ENCODE results near the gene ZBTB38. TPM values are rescaled to one million over a fixed set of nuclear protein-coding genes. Genes with fewer than 3 reads are reported as not detected.

ZBTB38 gene
- total RNA-seq, 4 donors from 2014 or later, result 183 to 225 (median 203) TPM

DNA sequence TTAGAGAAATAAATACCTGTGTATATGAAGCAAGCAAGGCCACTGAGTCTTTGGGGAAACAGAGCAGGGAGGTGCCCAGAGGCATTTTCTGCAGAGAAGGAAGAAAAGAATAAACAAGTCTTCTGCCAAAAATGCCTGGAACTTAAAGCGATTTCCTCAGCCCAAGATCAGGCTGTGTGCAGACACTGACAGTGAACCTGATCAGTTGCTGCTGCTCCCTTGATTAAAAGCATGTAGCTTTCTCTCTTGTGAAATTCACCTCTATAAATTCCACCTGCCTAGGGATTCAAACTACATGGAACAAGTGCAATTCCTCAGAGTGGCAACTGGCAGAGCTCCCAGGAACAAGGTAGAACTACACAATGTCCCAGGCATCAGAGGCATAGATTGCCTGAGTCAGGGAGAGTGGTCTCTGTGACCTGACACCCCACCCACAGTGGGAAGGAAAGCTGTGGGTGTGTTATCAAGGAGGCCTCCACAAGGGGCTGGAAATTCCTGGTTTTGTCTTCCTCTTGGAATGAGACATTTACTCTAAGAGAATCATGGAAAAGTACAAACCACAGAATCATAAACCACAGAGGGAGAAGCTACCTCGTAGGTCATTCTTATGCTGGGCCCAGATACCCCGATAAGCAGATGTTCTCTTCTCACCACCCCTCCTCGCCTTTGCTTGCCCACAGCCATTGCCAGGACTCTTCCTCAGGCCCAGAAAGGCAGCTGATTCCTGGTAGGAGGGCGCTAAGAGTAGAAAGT, 1.8 kb upstream of the ZBTB38 start:
- no peak overlapping the region for H3K4me3 ChIP-seq
- TF ChIP-seq CTCF (IDR thresholded peaks at IDR 0.05), result peak in 3 of 4 experiments; percentile 7 to 12 (median 10)
- TF ChIP-seq EP300 (IDR thresholded peaks at IDR 0.05), result no peak
- no peak for TF ChIP-seq POLR2A (IDR thresholded peaks at IDR 0.05)
- TF ChIP-seq POLR2AphosphoS5 (IDR thresholded peaks at IDR 0.05), result no peak
- 66 to 80% methylated on average over 1 to 5 of the region's 5 CpGs for WGBS, 2 donors (ENCODE audit: low coverage in 1 of 2)
- no peaks in the 10 kb centered on the region for H3K27me3 ChIP-seq
- H3K27ac ChIP-seq, result peak overlapping the region; percentile 73 to 87 (median 86)
- no peaks in the 10 kb centered on the region for H3K9me3 ChIP-seq
- ATAC-seq, result peak; percentile 8
- no peaks in the 10 kb centered on the region for H3K36me3 ChIP-seq
- H3K4me1 ChIP-seq, result peaks cover 15 to 54% (median 16%) of the 10 kb centered on the region in 3 donors

GRCh38 chr3:141367038-141367730, 1.1 kb upstream of the ZBTB38 start:
- Histone ChIP-seq H3K9me3 (no peaks in the 10 kb centered on the region), H3K27ac (peak overlapping the region; percentile 73 to 87 (median 86)), H3K4me3 (no peak overlapping the region), H3K27me3 (no peaks in the 10 kb centered on the region), H3K36me3 (no peaks in the 10 kb centered on the region), H3K4me1 (peaks cover 15 to 52% (median 15%) of the 10 kb centered on the region in 3 donors)
- no peak for ATAC-seq
- 79 to 94% methylated on average over 6 to 12 of the region's 12 CpGs for WGBS, 2 donors (ENCODE audit: low coverage in 1 of 2)
- no peak for TF ChIP-seq POLR2A (IDR thresholded peaks at IDR 0.05)
- no peak for TF ChIP-seq CTCF (IDR thresholded peaks at IDR 0.05)

GRCh38 chr3:141368925-141369794, 856 bp downstream of the ZBTB38 start:
- no peaks in the 10 kb centered on the region for H3K27me3 ChIP-seq
- no peak for ATAC-seq
- no peaks in the 10 kb centered on the region for H3K9me3 ChIP-seq
- no peaks in the 10 kb centered on the region for H3K36me3 ChIP-seq
- H3K27ac ChIP-seq, result peak overlapping the region; percentile 73 to 87 (median 86)
- peak overlapping the region; percentile 6 to 37 for H3K4me3 ChIP-seq
- peaks cover 15 to 52% (median 15%) of the 10 kb centered on the region in 3 donors for H3K4me1 ChIP-seq
- TF ChIP-seq POLR2A (IDR thresholded peaks at IDR 0.05) (no peak), POLR2AphosphoS5 (IDR thresholded peaks at IDR 0.05) (no peak)
- 72 to 73% methylated on average over 14 of the region's 15 CpGs for WGBS, 2 donors (ENCODE audit: low coverage in 1 of 2)

- H3K4me3 ChIP-seq, result no peak overlapping the region
- TF ChIP-seq CTCF (IDR thresholded peaks at IDR 0.05), result peak in 3 of 4 experiments; percentile 45 to 62 (median 46)
- no peak for TF ChIP-seq POLR2AphosphoS5 (IDR thresholded peaks at IDR 0.05)
- no peak for TF ChIP-seq POLR2A (IDR thresholded peaks at IDR 0.05)
- no peak for TF ChIP-seq EP300 (IDR thresholded peaks at IDR 0.05)
- no peaks in the 10 kb centered on the region for H3K36me3 ChIP-seq
- whole genome bisulfite sequencing, 2 donors (ENCODE audit: low coverage in 1 of 2), result 43 to 71% methylated on average over 1 to 2 of the region's 2 CpGs
- H3K9me3 ChIP-seq, result no peaks in the 10 kb centered on the region
- ATAC-seq, result peak; percentile 79
- no peaks in the 10 kb centered on the region for H3K27me3 ChIP-seq
- H3K4me1 ChIP-seq, result peaks cover 15 to 52% (median 15%) of the 10 kb centered on the region in 3 donors
- peak overlapping the region; percentile 61 to 87 (median 80) for H3K27ac ChIP-seq
Measured at GRCh38 chr3:141370065-141370533, 1.8 kb downstream of the ZBTB38 start.

GRCh38 chr3:141371882-141372281, 3.6 kb downstream of the ZBTB38 start:
- Histone ChIP-seq H3K4me3 (no peak overlapping the region), H3K9me3 (no peaks in the 10 kb centered on the region), H3K27ac (no peak overlapping the region), H3K27me3 (no peaks in the 10 kb centered on the region), H3K4me1 (peaks cover 4 to 39% (median 5%) of the 10 kb centered on the region in 3 donors), H3K36me3 (no peaks in the 10 kb centered on the region)
- no peak for ATAC-seq
- no peak for TF ChIP-seq CTCF (IDR thresholded peaks at IDR 0.05)
- TF ChIP-seq POLR2AphosphoS5 (IDR thresholded peaks at IDR 0.05), result no peak
- TF ChIP-seq EP300 (IDR thresholded peaks at IDR 0.05), result no peak
- no peak for TF ChIP-seq POLR2A (IDR thresholded peaks at IDR 0.05)
